GM15510 (cell line): ENCODE measurements around the gene TMEM178B.

Experiments
- POLR2A ChIP-seq: IDR thresholded peaks from 3 replicates; pipeline ENCODE4 v1.6.1; 2011; ENCODE audit warnings: borderline replicate concordance; ENCODE audit not compliant: insufficient read length; ENCODE audit errors: extremely low read depth

TMEM178B gene

GRCh38 chr7:141072548-141073172 is 1.2 kb upstream of the TMEM178B start:
- TF ChIP-seq POLR2A = no peak

DNA sequence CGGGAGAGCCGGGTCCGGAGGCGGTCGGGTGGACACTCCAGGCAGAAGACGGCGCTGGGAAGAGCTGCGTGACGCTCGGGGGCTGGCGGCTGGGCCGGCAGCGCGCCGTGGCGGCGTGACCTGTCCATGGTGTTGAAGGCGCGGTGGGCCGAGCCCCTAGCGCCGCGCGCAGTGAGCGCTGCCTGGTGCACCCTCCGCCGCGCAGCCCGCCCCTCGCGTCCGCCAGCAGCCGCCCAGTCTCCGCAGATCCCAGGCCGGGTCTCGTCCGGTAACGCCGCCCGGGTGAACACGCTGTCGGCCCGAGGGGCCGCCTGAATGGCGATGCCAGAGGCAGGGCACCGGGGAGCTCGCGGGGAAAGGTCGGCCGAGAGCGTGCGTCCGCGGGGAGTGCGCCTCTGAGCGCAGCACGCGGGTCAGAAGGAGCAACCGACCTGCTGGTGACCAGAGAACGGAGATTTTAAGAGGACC is 657 bp upstream of the TMEM178B start:
- no peak for TF ChIP-seq POLR2A

GRCh38 chr7:141074162-141074991 is 513 bp downstream of the TMEM178B start:
- TF ChIP-seq POLR2A = no peak

GRCh38 chr7:141074997-141075396 is 1.1 kb downstream of the TMEM178B start:
- no peak for TF ChIP-seq POLR2A

DNA sequence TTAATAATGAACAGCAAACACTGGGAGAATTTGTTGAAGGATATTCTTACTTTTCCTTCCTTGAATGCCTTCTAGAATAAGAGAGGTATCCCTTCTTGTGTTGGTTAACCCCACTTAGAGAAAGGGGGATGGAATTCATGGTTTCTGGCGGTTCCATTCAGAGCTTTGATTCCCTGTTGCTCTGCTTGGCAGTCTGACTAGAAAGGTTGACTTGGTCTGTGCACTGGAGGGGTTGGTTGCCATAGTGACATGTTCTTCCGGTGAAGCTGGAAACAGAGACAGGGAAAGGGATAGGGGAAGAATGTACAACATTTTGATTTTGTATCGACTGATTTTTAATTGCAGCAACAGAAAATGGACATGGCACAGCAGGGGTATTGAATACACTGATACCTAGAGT is 2.5 kb downstream of the TMEM178B start:
- TF ChIP-seq POLR2A = no peak

- no peak for TF ChIP-seq POLR2A
Observed at GRCh38 chr7:141079219-141079618, 5.4 kb downstream of the TMEM178B start.

- TF ChIP-seq POLR2A = no peak
Observed at GRCh38 chr7:141094336-141095070, 20.6 kb downstream of the TMEM178B start.

- no peak for TF ChIP-seq POLR2A
Observed at GRCh38 chr7:141097430-141097829, 23.6 kb downstream of the TMEM178B start.

GRCh38 chr7:141102436-141102835 is 28.6 kb downstream of the TMEM178B start:
- TF ChIP-seq POLR2A = no peak

DNA sequence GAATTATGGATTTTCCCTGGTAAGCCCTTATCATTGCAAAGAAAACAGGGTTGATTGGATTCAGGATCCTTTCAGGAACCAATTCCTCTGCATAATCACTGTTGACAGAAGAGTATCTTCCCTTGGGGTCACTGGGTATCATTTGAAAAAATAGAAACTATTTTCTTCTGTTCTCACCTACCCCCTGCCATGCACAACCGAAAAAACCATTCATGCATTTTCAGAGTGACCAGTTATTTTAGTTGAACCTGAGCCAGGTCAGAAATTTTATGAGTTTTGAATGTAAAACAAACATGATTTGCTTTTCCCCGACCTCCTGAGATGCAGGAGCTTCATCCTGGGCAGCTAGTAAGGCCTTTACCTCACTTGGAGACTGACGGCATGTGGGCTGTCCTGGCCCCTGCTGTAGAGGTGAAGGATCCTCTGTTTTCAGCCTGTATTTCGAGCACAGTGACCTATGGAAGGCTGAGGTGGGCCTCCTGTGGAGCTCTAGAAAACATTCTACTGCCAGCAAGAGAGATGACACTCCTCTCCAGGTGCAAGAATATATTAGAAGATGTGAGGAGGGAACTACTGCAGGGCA is 30.1 kb downstream of the TMEM178B start:
- no peak for TF ChIP-seq POLR2A

DNA sequence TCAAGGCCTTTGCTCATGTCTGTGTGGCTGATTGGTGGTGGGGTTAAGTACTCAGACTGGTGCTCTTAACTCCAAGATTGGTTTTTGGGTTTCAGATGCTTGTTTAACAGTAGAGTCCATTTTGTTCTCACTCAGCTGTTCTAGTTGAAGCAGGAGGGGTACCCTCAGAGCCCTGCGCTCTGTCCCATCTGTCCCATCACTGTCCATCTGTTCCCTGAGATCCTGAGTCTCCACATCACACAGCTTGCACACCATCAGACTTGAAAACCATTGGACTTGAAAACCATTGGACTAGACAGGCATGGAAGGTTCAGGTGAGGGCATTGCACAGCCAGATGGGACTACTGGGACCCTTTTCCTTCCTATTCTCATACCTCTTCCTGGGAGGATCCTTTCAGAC is 39.3 kb downstream of the TMEM178B start:
- TF ChIP-seq POLR2A = no peak

GRCh38 chr7:141114029-141114664 is 40.3 kb downstream of the TMEM178B start:
- no peak for TF ChIP-seq POLR2A

- TF ChIP-seq POLR2A = no peak
Observed at GRCh38 chr7:141115965-141116364, 42.1 kb downstream of the TMEM178B start.

DNA sequence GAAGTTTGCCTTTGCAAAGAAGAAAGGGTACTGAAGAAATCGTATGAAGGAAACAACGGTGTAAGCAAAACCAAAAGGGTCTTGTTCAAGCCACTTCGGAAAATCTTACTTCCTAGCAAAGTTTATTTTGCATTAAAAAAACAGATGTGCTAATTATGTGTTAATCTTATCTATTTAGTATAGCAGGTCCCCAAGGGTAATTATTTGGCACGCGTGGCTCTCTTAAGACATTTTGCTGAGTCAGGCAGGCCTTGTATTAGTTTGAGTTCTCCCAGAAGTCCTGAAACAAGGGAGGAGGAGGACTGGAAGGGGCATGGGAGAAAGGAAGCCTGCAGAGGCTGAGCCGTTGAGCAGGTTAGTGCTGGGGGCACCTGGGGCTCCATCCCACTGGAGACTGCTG is 44.9 kb downstream of the TMEM178B start:
- no peak for TF ChIP-seq POLR2A
